ENCODE data around the gene LOC101059915.
"Not testable (repeated sequence)": the region's sequence is repeated elsewhere in the genome, so short reads cannot be mapped to it uniquely, and the experiment has no call there.

LOC101059915 gene

DNA sequence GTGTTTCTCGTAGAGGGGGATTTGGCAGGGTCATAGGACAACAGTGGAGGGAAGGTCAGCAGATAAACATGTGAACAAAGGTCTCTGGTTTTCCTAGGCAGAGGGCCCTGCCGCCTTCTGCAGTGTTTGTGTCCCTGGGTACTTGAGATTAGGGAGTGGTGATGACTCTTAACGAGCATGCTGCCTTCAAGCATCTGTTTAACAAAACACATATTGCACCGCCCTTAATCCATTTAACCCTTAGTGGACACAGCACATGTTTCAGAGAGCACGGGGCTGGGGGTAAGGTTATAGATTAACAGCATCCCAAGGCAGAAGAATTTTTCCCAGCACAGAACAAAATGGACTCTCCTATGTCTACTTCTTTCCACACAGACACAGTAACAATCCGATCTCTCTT is 22.9 kb upstream of the LOC101059915 start:
- not testable (repeated sequence) for DNase-seq

DNA sequence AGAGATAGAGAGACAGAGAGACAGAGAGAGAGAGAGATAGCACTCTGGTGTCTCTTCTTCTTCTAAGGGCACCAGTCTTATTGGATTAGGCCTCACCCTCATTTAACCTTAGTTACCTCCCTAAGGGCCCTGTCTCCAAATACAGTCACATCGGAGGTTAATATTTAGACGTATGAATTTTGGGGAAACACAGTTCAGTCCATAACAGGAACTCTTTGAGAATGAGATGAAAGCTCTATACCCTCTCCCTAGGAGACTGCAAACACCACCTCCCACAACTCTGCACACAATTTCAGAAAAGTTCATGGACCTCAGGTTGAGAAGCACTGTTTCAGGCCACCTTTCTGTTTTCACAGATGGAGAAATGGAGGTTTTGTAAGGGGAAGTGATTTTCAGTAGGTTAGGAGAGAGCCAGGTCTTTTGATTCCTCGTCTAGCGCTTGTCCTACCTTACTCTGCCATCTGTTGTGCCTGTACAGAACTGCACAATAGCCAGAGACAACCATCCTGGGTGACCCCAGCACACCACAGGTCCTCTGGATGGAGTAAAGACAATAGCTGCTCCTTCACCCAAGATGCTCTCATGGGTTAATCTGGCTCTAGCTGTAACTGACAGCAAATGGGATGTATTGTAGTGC is 16.9 kb upstream of the LOC101059915 start:
- DNase-seq: peak; percentile 4

DNA sequence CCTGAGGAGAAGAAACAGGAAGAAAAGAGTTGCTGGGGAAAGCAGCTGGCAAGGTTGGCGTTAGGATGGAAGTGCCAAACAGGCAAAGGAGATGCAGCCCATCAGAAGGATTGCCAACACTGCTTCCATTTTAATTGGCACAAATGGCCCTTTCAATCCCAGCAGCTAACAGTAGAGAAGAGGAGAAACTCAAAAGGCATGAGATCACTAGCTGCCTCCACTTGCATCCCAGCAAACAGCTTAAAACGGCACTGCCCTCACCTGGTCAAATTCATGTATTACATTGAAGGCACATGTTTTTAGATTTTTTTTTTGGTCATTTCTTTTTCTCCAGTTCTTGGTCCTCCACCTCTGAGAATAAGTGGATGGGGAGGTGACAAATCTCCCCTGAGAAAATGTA is 14.9 kb upstream of the LOC101059915 start:
- DNase-seq: peak; percentile 3

DNA sequence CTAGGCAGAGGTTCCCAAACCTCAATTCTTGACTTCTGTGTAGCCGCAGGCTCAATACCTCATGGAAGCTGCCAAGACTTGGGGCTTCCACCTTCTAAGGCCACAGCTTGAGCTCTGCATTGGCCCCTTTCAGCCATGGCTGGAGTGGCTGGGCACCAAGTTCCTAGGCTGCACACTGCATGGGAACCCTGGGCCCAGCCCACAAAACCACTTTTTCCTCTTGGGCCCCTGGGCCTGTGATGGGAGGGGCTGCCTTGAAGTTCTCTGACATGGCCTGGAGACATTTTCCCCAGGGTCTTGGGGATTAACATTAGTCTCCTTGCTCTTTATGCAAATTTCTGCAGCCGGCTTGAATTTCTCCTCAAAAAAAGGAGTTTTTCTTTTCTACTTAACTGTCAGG is 14.0 kb upstream of the LOC101059915 start:
- DNase-seq: no peak

DNA sequence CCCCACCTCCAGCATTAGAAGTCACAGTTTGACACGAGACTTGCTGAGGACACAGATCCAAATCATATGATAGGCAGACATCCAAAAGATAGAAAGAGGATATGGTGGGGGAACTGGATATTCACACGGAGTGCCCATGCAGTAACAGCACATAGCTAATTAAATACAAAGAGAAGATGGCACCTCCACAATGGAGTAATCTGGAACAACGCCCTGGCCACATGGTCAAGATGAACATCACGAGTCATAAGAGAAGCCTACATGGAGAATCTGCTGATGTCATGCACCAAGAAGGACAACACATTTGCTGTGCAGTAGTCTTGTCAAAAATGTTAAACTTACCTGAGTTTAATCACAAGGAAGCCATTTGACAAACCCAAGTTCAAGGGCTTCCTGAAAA is 10.1 kb upstream of the LOC101059915 start:
- DNase-seq: no peak

DNA sequence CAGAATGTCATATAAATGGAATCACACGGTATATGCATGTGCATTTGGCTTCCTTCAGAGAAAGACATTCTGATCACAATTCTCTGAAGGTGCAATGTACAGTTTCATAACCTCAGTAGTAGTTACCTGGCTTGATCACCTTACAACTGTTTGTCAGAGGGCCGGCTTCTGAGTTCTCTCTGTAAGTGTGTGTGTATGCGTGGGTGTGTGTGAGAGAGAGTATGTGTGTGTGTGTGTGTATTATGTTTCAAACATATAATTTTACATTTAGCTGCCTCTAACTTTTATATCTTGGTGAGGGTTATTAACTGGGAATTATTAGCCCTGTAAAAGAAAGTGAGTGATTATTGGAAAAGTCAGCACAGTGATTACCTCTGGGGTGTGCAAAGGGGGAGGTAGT is 8.0 kb upstream of the LOC101059915 start:
- DNase-seq: no peak

DNA sequence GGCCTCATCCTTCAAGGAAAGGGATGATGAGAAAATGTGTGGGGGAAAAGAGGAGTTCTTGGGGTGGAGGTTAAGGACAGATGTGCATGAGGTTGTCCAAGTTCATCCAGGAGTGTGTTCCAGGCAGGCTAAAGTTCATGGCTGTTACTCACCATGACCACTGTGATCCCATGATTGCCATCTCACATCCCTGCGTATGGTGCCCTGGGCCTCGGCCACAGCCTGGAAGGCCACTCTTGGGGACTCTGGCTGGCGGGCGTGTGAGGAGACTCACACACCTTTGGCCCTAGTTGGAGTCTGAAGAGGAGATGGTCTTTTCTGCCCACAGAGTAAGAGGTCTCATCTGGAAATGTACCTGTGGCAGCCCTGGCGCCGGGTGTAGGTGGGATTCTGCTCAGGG is 7.4 kb upstream of the LOC101059915 start:
- no peak for DNase-seq

DNA sequence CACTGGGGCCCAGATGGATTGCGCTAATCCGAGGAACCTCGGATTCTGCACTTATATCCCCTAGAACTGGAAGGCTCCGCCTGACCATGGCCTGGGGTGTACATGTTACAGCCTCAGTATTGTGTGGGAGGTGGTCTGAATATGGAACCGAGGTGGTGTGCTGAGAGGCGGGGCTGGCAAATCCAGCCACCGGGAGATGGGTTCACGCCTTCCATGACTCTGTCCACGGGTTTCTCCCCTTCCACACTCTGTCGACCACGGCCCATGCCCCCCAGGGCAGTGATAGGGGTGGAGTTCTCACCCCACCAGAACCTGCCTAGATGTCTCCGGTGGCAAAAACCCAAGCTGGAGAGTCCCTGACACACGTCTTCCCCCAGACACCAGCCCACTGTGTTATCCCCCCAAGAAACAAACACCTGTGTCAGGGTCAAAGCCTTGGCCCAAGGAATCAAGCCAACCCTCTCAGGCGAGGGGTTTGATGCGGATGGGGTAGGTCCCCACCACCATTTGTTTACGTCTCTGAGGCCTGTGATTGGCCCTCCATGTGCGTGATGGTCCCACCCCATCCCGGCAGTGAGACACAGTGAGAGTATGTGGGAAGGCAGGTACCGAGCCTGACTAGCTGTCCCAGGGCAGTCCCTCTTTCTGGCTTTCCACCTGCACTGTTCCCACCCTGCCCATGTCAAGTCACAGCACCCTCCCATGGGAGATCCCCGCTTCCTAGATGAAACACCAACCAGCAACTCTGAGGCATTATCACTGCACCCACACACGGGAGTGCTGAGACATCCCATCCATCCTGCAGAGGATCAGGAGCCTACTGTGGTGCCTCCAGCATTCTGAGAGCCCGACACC is 6.6 kb upstream of the LOC101059915 start:
- no peak for DNase-seq

DNA sequence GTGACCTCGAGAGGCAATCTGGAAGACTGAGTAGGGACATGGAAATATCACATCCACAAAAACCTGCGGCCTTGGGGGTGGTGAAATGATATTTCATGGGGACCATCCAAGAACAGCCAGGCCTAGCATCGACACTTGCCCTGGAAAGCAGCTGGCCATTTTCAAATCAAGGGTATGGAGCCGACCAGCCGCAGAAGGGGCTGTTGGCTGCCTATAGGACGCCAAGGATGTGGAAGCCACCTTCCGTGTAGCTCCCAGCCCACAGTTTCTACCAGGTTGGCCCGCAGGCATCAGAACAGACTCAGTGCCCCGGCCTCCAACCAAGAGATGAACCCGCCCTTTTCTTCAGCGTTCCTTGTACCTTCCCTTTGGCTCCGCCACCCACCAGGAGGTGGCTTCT is 5.4 kb upstream of the LOC101059915 start:
- no peak for DNase-seq

DNA sequence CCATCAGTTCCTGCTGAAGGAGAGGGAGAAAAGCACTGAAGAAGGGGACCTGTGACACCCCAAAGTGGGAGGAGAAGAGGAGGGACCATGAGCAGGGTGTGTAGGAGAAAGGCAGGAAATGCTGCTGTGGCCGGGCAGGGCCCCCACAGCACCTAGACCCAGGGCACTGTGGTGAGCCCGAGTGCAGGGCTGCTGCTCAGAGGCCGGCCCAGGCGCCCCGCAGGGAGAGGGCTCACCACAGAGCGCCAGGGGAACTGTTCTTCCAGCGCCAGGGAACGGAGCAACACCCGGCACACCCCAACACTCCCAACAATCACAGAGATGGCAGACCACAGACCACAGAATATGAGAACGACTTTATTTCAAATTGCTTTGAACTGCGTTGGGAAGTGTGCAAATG is 4.7 kb upstream of the LOC101059915 start:
- DNase-seq: not testable (repeated sequence)

DNA sequence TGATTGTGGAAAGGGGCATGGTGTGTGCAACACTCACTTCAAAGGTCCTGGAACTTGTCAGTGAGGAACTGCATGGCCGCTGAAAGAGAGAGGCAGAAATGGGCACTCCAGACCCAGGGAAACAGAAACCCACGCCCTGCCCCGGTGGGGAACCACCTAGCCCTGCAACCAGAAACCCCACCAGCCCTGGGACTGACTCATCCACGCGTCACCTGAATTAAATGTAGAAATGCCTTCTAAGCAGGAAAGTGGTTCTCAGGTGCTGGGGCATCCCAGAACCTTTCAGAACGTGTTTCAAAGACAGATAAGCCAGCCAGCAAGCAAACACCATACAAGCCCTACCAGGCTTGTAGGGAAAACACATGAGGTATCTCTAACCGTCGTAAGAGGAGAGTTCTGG is 4.1 kb upstream of the LOC101059915 start:
- not testable (repeated sequence) for DNase-seq

DNA sequence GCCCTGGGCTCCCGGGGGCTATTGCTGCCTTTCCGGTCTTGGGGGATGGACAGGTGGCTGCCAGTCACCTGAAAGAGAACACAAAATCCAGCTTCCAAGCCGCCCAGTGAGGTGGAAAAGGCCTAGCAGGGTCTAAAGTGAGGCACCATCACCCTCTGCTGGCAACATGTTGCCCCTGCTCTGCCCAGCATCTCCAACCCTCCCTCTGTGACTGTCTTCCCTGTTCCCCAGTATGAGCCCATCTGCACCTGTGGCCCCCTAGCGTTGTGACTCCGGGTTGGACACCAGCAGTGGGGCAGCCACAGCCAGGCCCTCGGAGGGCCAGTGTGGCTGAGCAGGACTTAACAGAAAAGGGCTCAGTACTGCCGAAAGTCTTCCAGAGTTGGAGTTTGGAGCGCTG is 3.1 kb upstream of the LOC101059915 start:
- DNase-seq: not testable (repeated sequence)

DNA sequence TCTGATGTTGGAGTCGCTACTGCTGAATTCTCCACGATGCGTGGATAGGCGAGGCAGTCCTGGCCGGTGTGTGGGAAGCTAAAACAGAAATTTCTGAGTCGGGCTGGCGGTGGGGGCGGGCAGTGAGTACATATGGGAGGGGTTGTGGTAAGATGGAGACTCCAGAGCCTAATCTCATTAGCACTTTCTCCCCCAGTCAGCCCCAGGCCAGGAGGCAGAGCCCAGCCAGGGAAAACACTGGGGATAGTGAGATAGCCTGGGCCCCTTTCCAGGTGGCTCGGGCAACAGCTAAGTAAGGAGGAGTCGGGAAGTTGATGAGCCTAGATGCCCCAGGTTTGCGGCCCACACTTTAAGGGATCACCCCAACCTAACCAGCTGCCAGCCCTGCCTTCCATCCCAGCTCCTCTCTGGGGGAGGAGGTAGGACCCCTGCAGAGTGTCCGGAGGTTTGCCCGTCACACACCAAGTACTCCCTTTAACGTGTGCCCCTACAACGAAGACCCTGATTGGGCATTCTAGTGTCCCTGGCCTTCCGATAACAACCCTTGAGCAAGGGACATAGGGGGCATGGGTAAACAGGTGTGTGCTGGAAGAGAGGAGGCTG is 2.4 kb upstream of the LOC101059915 start:
- no peak for DNase-seq

DNA sequence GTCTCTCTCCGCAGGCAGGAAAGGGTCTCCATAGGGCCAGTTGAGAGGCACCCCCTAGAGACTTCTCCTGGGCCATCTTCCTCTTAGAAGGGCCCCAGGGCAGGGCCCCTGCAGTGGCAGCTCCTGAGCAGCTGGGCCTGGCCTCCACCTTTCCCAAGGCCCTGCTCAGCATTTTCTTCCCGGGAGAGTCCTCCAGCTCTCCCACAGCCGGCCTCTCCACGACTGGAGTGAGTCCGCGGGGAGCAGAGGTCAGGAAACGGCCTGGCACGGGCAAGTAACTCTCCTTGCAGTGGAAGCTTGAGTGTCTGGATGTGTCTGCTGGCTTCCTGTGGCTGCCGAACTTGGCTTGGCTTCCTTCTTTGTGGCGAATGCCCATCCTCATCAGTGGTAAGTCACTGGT is 1.6 kb upstream of the LOC101059915 start:
- DNase-seq: no peak

DNA sequence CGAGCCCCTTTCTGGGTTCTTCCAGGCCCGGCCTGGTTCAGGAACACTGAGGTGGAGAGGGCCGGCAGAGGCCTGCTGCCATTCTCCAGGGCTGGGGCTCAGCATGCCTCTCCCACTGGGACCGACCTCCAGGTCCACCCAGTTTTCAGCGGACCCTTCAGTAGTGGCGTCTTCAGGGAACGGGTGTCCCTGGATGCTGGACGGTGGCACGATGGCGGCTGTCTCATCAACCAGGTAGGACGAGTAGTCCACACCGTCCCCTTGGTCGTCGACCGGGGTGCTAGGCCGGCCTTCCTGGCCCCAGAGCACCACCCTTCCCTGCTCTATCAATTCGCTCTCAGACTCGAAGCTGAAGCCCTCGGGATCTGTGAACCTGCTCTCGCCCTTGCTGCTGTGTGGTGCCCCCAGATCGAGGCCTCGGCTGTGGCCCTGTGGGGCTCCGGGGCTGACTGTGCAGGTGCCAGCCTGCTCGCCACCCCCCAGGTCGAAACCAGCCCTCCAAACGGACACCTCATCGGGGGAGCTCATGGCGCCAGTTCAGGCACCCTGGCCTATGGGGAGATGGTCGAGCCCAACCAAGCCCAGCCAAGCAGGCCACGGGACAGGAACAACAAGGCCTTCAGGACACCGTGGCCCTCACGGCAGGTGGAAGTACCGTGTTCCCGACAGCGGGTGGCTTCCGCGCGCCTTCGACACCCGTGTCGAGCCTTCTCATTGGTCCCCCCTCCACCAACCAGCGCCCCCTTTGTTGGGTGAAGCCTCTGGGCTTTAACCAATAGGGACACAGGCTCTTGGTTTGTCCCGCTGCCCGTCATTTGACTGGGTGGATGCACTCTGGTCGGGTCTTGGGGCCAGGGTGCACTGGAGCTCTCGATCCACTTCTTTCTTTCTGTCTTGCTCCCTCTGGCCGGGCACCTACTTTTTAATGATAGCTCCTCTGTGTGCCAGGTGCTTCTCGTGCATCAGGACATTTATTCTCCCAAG is 814 bp upstream of the LOC101059915 start:
- peak; percentile 54 for DNase-seq

DNA sequence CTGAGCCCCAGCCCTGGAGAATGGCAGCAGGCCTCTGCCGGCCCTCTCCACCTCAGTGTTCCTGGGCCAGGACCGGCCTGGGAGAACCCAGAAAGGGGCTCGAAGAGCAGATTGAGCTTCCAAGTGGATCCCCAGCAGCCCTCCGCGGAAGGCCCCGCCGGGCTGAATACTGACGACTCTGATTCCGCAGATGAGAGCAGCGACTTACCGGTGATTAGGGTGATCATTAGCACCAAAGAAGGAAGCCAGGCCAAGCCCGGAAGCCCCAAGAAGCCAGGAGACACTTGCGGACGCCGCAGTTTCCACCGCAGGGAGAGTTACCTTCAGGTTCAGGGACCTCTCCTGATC is 876 bp downstream of the LOC101059915 start:
- no peak for DNase-seq

DNA sequence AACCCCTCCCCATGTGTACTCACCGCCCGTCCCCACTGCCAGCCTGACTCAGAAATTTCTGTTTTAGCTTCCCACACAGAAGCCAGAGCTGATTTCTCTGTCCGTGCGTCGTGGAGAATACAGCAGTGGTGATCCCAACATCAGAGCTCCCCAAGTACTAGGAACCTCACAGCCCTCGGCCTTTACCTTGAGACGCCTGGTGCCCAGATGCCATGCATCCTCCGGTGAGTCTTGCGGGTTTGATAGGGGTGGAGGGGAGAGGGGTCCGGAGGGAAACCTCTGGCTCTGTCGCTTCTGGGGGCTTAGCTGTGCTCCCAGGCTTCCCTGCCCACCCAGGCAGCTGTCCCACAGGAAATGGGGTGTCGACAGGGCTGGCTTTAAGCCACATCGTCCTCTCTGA is 2.1 kb downstream of the LOC101059915 start:
- no peak for DNase-seq

DNA sequence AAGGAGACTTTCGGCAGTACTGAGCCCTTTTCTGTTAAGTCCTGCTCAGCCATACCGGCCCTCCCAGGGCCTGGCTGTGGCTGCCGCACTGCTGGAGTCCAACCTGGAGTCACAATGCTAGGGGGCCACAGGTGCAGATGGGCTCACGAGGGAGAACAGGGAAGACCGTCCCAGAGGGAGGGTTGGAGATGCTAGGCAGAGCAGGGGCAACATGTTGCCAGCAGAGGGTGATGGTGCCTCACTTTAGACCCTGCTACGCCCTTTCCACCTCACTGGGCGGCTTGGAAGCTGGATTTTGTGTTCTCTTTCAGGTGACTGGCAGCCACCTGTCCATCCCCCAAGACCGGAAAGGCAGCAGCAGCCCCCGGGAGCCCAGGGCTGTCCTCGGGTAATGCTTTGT is 2.6 kb downstream of the LOC101059915 start:
- DNase-seq: not testable (repeated sequence)

DNA sequence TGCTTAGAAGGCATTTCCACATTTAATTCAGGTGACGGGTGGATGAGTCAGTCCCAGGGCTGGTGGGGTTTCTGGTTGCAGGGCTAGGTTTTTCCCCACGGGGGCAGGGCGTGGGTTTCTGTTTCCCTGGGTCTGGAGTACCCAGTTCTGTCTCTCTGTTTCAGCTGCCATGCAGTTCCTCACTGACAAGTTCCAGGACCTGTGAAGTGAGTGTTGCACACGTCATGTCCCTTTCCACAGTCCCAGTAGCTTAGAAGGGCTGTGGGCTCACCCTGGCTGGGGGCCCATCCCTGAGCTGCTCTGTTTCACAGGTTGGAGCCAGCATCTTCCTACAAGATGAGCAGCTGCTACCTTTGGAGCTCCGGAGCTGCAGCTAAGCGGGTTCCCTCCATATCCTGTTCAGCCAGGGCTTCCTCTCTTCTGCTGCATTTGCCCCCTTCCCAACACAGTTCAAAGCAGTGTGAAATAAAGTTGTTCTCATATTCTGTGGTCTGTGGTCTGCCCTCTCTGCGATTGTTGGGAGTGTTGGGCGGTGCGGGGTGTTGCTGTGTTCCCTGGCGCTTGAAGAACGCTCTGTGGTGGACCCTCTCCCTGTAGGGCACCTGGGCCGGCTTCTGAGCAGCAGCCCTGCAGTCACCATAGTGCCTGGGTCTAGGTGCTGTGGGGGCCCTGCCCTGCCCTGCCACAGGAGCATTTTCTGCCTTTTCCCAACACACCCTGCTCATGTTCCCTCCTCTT is 3.9 kb downstream of the LOC101059915 start:
- DNase-seq: no peak

DNA sequence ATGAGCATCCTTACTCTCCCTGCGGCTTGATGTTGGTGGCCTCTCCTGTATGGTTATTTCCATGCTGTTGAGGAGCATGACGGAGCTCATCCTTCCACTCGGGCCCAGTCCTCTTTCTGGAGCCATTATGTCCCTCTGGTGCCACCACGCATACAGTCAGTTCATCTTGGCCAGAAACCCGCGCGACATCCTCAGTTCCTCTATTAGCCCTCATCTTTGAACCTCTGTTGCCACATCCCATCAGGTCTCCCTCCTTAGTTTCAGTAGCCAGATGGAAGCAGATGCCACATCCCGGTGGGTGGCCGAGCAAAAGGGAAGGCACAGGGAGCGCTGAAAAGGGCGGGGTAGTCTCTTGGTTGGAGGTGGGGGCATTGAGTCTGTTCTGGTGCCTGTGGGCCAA is 4.6 kb downstream of the LOC101059915 start:
- DNase-seq: no peak

DNA sequence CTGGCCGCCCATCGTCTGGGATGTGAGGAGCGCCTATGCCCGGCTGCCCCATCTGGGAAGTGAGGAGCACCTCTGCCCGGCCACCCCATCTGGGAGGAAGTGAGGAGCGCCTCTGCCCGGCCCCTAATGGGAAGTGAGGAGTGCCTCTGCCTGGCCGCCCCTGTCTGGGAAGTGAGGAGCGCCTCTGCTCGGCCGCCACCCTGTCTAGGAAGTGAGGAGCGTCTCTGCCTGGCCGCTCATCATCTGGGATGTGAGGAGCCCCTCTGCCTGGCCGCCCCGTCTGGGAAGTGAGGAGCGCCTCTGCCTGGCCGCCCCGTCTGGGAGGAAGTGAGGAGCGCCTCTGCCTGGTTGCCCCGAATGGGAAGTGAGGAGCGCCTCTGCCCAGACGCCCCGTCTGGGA is 8.3 kb downstream of the LOC101059915 start:
- DNase-seq: not testable (repeated sequence)

All from SHP77 treated with DMSO at 0.1 percent for 48 hours (cell line).